ENCODE data around the gene CCDC14.
"Not testable (repeated sequence)": the region's sequence is repeated elsewhere in the genome, so short reads cannot be mapped to it uniquely, and the experiment has no call there.

DNA sequence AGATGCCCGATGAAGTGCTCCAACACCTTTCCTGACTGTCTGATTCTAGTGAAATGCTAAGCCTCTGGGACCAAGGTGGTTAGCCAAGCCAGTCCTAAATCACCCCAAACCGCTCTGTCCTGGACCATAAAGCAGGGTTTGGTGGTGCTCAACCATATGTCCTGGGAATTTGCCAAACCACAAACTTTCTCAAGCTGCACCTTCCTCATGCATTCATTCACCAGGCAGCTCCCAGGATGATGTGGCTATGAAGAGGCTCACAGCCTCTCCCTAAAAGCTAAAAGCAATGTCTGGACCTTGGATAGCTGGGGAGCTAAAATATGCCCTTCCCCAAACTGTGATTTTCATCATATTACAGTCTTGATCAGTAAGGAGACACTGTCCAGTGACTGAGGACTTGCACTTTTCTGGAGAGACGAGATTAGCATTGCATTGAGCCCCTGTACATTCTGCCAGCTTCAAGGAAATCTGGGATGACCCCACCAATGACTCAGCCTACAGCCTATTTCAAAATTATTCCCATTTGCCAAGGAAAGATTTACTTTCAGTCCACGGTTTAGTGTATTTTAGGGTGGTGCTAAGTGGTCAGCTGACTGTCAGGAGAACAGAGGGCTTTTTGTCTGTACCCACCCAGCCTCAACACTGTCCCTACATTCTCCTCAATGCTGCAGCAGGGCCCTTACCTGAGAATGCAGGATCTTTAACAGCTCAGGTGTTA lies 15.3 kb upstream of the CCDC14 start:
- TF ChIP-seq CTCF (conservative IDR thresholded peaks at IDR 0.05; ENCODE audit: low read length); EZH2phosphoT487 (IDR thresholded peaks at IDR 0.05; ENCODE audit: borderline replicate concordance): not testable (repeated sequence)
